DOHH2 (cell line): ENCODE data around the gene GPR157.

Experiments
- H3F3A ChIP-seq: fragments of 200-600 bp; sonication (generic), shearing (Covaris generic); 2 replicates; pipeline ENCODE4 v1.6.0; 2016; ENCODE audit warnings: antibody characterized with exemption, mild to moderate bottlenecking; ENCODE audit not compliant: control insufficient read depth, insufficient read depth
- H3K27ac ChIP-seq: fragments of 200-600 bp; sonication (generic); 2 replicates; pipeline ENCODE4 v1.5.1; 2014; ENCODE audit warnings: low read depth, mild to moderate bottlenecking, low read length, moderate library complexity
- H3K27me3 ChIP-seq: fragments of 200-600 bp; sonication (generic); 2 replicates; pipeline ENCODE4 v1.6.1; 2014; ENCODE audit warnings: mild to moderate bottlenecking, low read length, mixed read lengths; ENCODE audit not compliant: control insufficient read depth
- H3K36me3 ChIP-seq: fragments of 200-600 bp; sonication (generic); 2 replicates; pipeline ENCODE4 v1.6.1; 2014; ENCODE audit warnings: mild to moderate bottlenecking, low read length, moderate library complexity, mixed read lengths; ENCODE audit not compliant: control insufficient read depth
- H3K4me1 ChIP-seq: fragments of 200-600 bp; sonication (generic); 2 replicates; pipeline ENCODE4 v1.6.1; 2014; ENCODE audit warnings: mild to moderate bottlenecking, low read length, mixed read lengths; ENCODE audit not compliant: control insufficient read depth
- H3K4me2 ChIP-seq: fragments of 200-600 bp; sonication (generic); 2 replicates; pipeline ENCODE4 v1.6.0; 2014; ENCODE audit warnings: mild to moderate bottlenecking, low read length, moderate library complexity
- H3K4me3 ChIP-seq: fragments of 200-600 bp; sonication (generic); 2 replicates; pipeline ENCODE4 v1.5.1; 2014; ENCODE audit warnings: mild to moderate bottlenecking, low read length, mixed read lengths
- H3K79me2 ChIP-seq: fragments of 200-600 bp; sonication (generic); 2 replicates; pipeline ENCODE4 v1.6.1; 2014; ENCODE audit warnings: mild to moderate bottlenecking, low read length, mixed read lengths; ENCODE audit not compliant: control insufficient read depth
- H3K9me2 ChIP-seq: fragments of 200-600 bp; sonication (generic); replicated peaks from 2 replicates; pipeline ENCODE4 v1.6.1; 2014; ENCODE audit warnings: mild to moderate bottlenecking, low read length, mixed read lengths; ENCODE audit not compliant: control insufficient read depth
- H3K9me3 ChIP-seq: fragments of 200-600 bp; sonication (generic); 2 replicates; pipeline ENCODE4 v1.6.1; 2014; ENCODE audit warnings: antibody characterized with exemption, low read length, mixed read lengths; ENCODE audit not compliant: control insufficient read depth, insufficient read depth
- H4K20me1 ChIP-seq: fragments of 200-600 bp; sonication (generic); 2 replicates; pipeline ENCODE4 v1.6.0; 2014; ENCODE audit warnings: low read depth, mild to moderate bottlenecking, antibody characterized with exemption, low read length, moderate library complexity; ENCODE audit not compliant: control insufficient read depth, insufficient read depth
- CTCF ChIP-seq: fragments of 200-600 bp; sonication (generic); IDR thresholded peaks from one replicate; pipeline ENCODE4 v1.5.1; 2014; ENCODE audit warnings: antibody characterized with exemption, mild to moderate bottlenecking, low read depth, low read length; ENCODE audit not compliant: poor library complexity, severe bottlenecking
- EZH2phosphoT487 ChIP-seq: fragments of 200-600 bp; sonication (generic); IDR thresholded peaks from 2 replicates; pipeline ENCODE4 v1.6.1; 2017; ENCODE audit warnings: borderline replicate concordance, mild to moderate bottlenecking, antibody characterized with exemption, low read length, moderate library complexity, mixed read lengths

Gene GPR157

GRCh38 chr1:9085306-9085940 lies 43.5 kb downstream of the GPR157 start:
- no peak for TF ChIP-seq EZH2phosphoT487
- Histone ChIP-seq H3K4me3 (no peak overlapping the region), H3K27ac (peak overlapping the region; percentile 4), H3K79me2 (0 out of 2 replicates have a peak, but pooled peaks cover 2% of the 10 kb centered on the region), H4K20me1 (no peaks in the 10 kb centered on the region), H3K4me1 (peaks cover 69% of the 10 kb centered on the region), H3K9me3 (no peaks in the 10 kb centered on the region), H3F3A (peaks cover 25% of the 10 kb centered on the region), H3K27me3 (no peaks in the 10 kb centered on the region), H3K36me3 (no peaks in the 10 kb centered on the region), H3K9me2 (no peaks in the 10 kb centered on the region), H3K4me2 (peak overlapping the region; percentile 33)

GRCh38 chr1:9084906-9085305 lies 44.0 kb downstream of the GPR157 start:
- H3K9me2 ChIP-seq: no peaks in the 10 kb centered on the region
- 0 out of 2 replicates have a peak, but pooled peaks cover 2% of the 10 kb centered on the region for H3K36me3 ChIP-seq
- peak overlapping the region; percentile 4; the same call in 1 of the 2 replicates for H3K4me3 ChIP-seq
- peak overlapping the region; percentile 33 for H3K4me2 ChIP-seq
- H3K27ac ChIP-seq: peak overlapping the region; percentile 4
- no peaks in the 10 kb centered on the region for H3K27me3 ChIP-seq
- H3K4me1 ChIP-seq: peaks cover 74% of the 10 kb centered on the region
- peaks cover 29% of the 10 kb centered on the region for H3F3A ChIP-seq
- H3K9me3 ChIP-seq: no peaks in the 10 kb centered on the region
- TF ChIP-seq CTCF: no peak
- H4K20me1 ChIP-seq: no peaks in the 10 kb centered on the region
- 0 out of 2 replicates have a peak, but pooled peaks cover 2% of the 10 kb centered on the region for H3K79me2 ChIP-seq

- Histone ChIP-seq H3K4me3 (peak overlapping the region; percentile 57), H3F3A (peaks cover 37% of the 10 kb centered on the region), H3K4me2 (peak overlapping the region; percentile 69), H3K27ac (peak overlapping the region; percentile 97), H4K20me1 (no peaks in the 10 kb centered on the region), H3K36me3 (0 out of 2 replicates have a peak, but pooled peaks cover 5% of the 10 kb centered on the region), H3K79me2 (0 out of 2 replicates have a peak, but pooled peaks cover 2% of the 10 kb centered on the region), H3K9me3 (no peaks in the 10 kb centered on the region), H3K4me1 (peaks cover 100% of the 10 kb centered on the region), H3K9me2 (no peaks in the 10 kb centered on the region), H3K27me3 (no peaks in the 10 kb centered on the region)
- no peak for TF ChIP-seq EZH2phosphoT487
- no peak for TF ChIP-seq CTCF
Observed at GRCh38 chr1:9081473-9081872, 47.4 kb downstream of the GPR157 start.

GRCh38 chr1:9080705-9081291 lies 48.1 kb downstream of the GPR157 start:
- H3K4me1 ChIP-seq: peaks cover 100% of the 10 kb centered on the region
- no peak for TF ChIP-seq EZH2phosphoT487
- no peak for TF ChIP-seq CTCF
- H3K27ac ChIP-seq: peak overlapping the region; percentile 97
- H3K9me3 ChIP-seq: no peaks in the 10 kb centered on the region
- H3F3A ChIP-seq: peaks cover 40% of the 10 kb centered on the region
- 0 out of 2 replicates have a peak, but pooled peaks cover 5% of the 10 kb centered on the region for H3K36me3 ChIP-seq
- H3K9me2 ChIP-seq: no peaks in the 10 kb centered on the region
- H3K79me2 ChIP-seq: 0 out of 2 replicates have a peak, but pooled peaks cover 2% of the 10 kb centered on the region
- no peaks in the 10 kb centered on the region for H4K20me1 ChIP-seq
- H3K4me2 ChIP-seq: peak overlapping the region; percentile 69
- peak overlapping the region; percentile 57 for H3K4me3 ChIP-seq
- H3K27me3 ChIP-seq: no peaks in the 10 kb centered on the region
